ENCODE results near the gene IFNB1.

- no peak for TF ChIP-seq MAX (IDR thresholded peaks at IDR 0.05; ENCODE audit: low read depth)
- TF ChIP-seq CTCF (IDR thresholded peaks at IDR 0.05): no peak
- TF ChIP-seq RCOR1 (IDR thresholded peaks at IDR 0.05; ENCODE audit: low read length): no peak
- no peak for TF ChIP-seq FOXM1 (IDR thresholded peaks at IDR 0.05; ENCODE audit: low read depth)
- no peak for TF ChIP-seq RAD21 (IDR thresholded peaks at IDR 0.05; ENCODE audit: low read length)
- no peak for TF ChIP-seq EP300 (IDR thresholded peaks at IDR 0.05; ENCODE audit: borderline replicate concordance in 1 of 2, low read depth in 1 of 2, low read length in 1 of 2)
- TF ChIP-seq NFIC (IDR thresholded peaks at IDR 0.05; ENCODE audit: borderline replicate concordance): no peak
- no peak for TF ChIP-seq CHD2 (IDR thresholded peaks at IDR 0.05; ENCODE audit: low read length, partially characterized antibody)
- TF ChIP-seq SIN3A (IDR thresholded peaks at IDR 0.05; ENCODE audit: borderline replicate concordance, low read depth, low read length): no peak
- TF ChIP-seq ZBTB33 (IDR thresholded peaks at IDR 0.05; ENCODE audit: borderline replicate concordance, low read depth): no peak
- TF ChIP-seq SMC3 (IDR thresholded peaks at IDR 0.05; ENCODE audit: low read depth, low read length): no peak
Observed at GRCh38 chr9:21104787-21105186, 27.0 kb upstream of the IFNB1 start.
